Endothelial cell of umbilical vein (primary cell): ENCODE measurements around the gene TMEM51. TPM values are rescaled to one million over a fixed set of nuclear protein-coding genes. Genes with fewer than 3 reads are reported as not detected.

ENCODE experiments used
- BruUV-seq: library from RNA; stranded (reverse); fragments of 400-500 nt; replicated peaks from 2 replicates; lab custom pipeline; 2021; lab: Mats Ljungman, UMichigan
- CTCF ChIA-PET: fragments of 300-600, 350-600 bp; sonication (Branson Sonifier 250); formaldehyde crosslinking; loops from one replicate; lab custom pipeline; 2021; ENCODE audit warnings: antibody characterized with exemption, inconsistent platforms; lab: Charles Lee
- POLR2A ChIA-PET: fragments of 300-600, 350-600 bp; sonication (Branson Sonifier 250); formaldehyde crosslinking; loops from one replicate; lab custom pipeline; 2021; ENCODE audit warnings: antibody characterized with exemption, inconsistent platforms; lab: Charles Lee
- DNase-seq: peaks from one replicate; pipeline ENCODE4 v3.0.0-alpha.2; 2011; ENCODE audit warnings: low read depth, low spot score
- FAIRE-seq: peaks from 2 replicates; lab custom pipeline; 2011; peaks lifted over from hg19 to GRCh38; lab: Jason Lieb, UNC
- H2AFZ ChIP-seq: 2 replicates; pipeline ENCODE4 v1.6.0; 2012; ENCODE audit warnings: low read depth, low read length, control low read depth, inconsistent platforms
- H3K27ac ChIP-seq: 2 replicates; pipeline ENCODE4 v1.5.1; 2011; ENCODE audit warnings: low read depth, mild to moderate bottlenecking, control low read depth, low read length, moderate library complexity; ENCODE audit not compliant: insufficient read depth
- H3K27me3 ChIP-seq, 2 experiments: 2 replicates each; pipeline versions ENCODE4 v1.6.0 to v1.6.1; 2011; ENCODE audit warnings: low read length in 2 of 2, mixed read lengths in 1 of 2; ENCODE audit not compliant: control insufficient read depth in 2 of 2, insufficient read depth in 2 of 2
- H3K36me3 ChIP-seq, 2 experiments: 2 replicates in 1 of 2; 3 replicates in 1 of 2; pipeline ENCODE4 v1.5.1; 2011; ENCODE audit warnings: low read length in 2 of 2, mild to moderate bottlenecking in 1 of 2, moderate library complexity in 1 of 2; ENCODE audit not compliant: control insufficient read depth in 2 of 2, insufficient read depth in 2 of 2; ENCODE audit errors: extremely low read depth in 1 of 2
- H3K4me1 ChIP-seq: 3 replicates; pipeline ENCODE4 v1.5.1; 2011; ENCODE audit warnings: mild to moderate bottlenecking, low read length; ENCODE audit not compliant: control insufficient read depth, insufficient read depth; ENCODE audit errors: extremely low read depth
- H3K4me2 ChIP-seq: 2 replicates; pipeline ENCODE4 v1.6.1; 2011; ENCODE audit warnings: low read length, control low read depth, mixed read lengths; ENCODE audit not compliant: insufficient read depth
- H3K4me3 ChIP-seq, 3 experiments: fragments of 200-600 bp in 1 of 3; sonication (generic), shearing (Covaris generic) in 1 of 3; replicated peaks in 1 of 3; 2 replicates each; pipeline ENCODE4 v1.5.1; 2011 to 2016; ENCODE audit warnings: control low read depth in 3 of 3, low read length in 3 of 3, mild to moderate bottlenecking in 2 of 3, inconsistent platforms in 1 of 3, low read depth in 1 of 3, moderate library complexity in 1 of 3; ENCODE audit not compliant: insufficient read depth in 1 of 3
- H3K79me2 ChIP-seq: 2 replicates; pipeline ENCODE4 v1.6.0; 2012; ENCODE audit warnings: low read length, inconsistent platforms; ENCODE audit not compliant: control insufficient read depth, insufficient read depth
- H3K9ac ChIP-seq: replicated peaks from 2 replicates; pipeline ENCODE3; 2011; ENCODE audit warnings: low read length, control low read depth; ENCODE audit not compliant: insufficient read depth; ENCODE audit errors: extremely low read depth
- H3K9me1 ChIP-seq: replicated peaks from 3 replicates; pipeline ENCODE4 v1.6.0; 2011; ENCODE audit warnings: mild to moderate bottlenecking, low read length; ENCODE audit not compliant: control insufficient read depth, insufficient read depth; ENCODE audit errors: extremely low read depth
- H3K9me3 ChIP-seq: replicated peaks from 2 replicates; pipeline ENCODE4 v1.5.1; 2012; ENCODE audit warnings: low read length, inconsistent platforms; ENCODE audit not compliant: control insufficient read depth, insufficient read depth
- H4K20me1 ChIP-seq: replicated peaks from 2 replicates; pipeline ENCODE3; 2011; ENCODE audit warnings: mild to moderate bottlenecking, low read length; ENCODE audit not compliant: control insufficient read depth, insufficient read depth; ENCODE audit errors: extremely low read depth
- EZH2 ChIP-seq: IDR thresholded peaks from 2 replicates; pipeline ENCODE4 v1.6.1; 2012; ENCODE audit warnings: borderline replicate concordance, low read depth, mild to moderate bottlenecking, moderate library complexity, low read length, inconsistent platforms; ENCODE audit not compliant: severe bottlenecking
- FOS ChIP-seq: IDR thresholded peaks from 2 replicates; pipeline ENCODE4 v1.6.1; 2011; ENCODE audit warnings: mild to moderate bottlenecking, low read length, moderate library complexity, borderline replicate concordance; ENCODE audit not compliant: insufficient read depth
- GATA2 ChIP-seq: IDR thresholded peaks from 2 replicates; pipeline ENCODE4 v1.7.0; 2011; ENCODE audit warnings: low read depth, mild to moderate bottlenecking, moderate library complexity, mixed read lengths, low read length; ENCODE audit not compliant: insufficient read length, insufficient read depth
- JUN ChIP-seq: IDR thresholded peaks from 2 replicates; pipeline ENCODE4 v1.6.1; 2011; ENCODE audit warnings: borderline replicate concordance, low read depth; ENCODE audit not compliant: insufficient read length, insufficient read depth
- MYC ChIP-seq: IDR thresholded peaks from one replicate; pipeline ENCODE4 v1.6.1; 2011; ENCODE audit warnings: mild to moderate bottlenecking, low read depth, low read length
- POLR2A ChIP-seq: IDR thresholded peaks from 2 replicates; pipeline ENCODE4 v1.6.1; 2012; ENCODE audit warnings: low read depth, mild to moderate bottlenecking, control low read depth, low read length
- POLR2AphosphoS5 ChIP-seq: IDR thresholded peaks from 2 replicates; pipeline ENCODE4 v1.6.1; 2012; ENCODE audit warnings: low read depth, mild to moderate bottlenecking, control low read depth, low read length, moderate library complexity; ENCODE audit not compliant: insufficient read depth
- dilution Hi-C: fragments of 300-500 bp; cut with MboI; formaldehyde crosslinking; loops from one replicate; pipeline ENCODE4 v1.15.0; 2019; ENCODE audit warnings: low sequenced_read_pairs; ENCODE audit not compliant: extremely low pct_ligation_motif_present
- intact Hi-C: fragments of 100-400 bp; cut with micrococcal nuclease; formaldehyde crosslinking; loops from one replicate; pipeline ENCODE4 v1.10.0; 2022
- polyA plus RNA-seq, 4 experiments: library from polyadenylated mRNA; depleted of rRNA in 3 of 4; stranded (reverse) in 3 of 4; unstranded in 1 of 4; fragments of >200 nt; gene quantifications; 2 replicates each; pipeline versions ENCODE4 v1.2.1 to v1.2.3, GENCODE V29; 2011 to 2012; ENCODE audit warnings: missing spikeins in 1 of 4
- total RNA-seq: library from RNA; stranded (reverse); gene quantifications from 2 replicates; pipeline ENCODE4 v1.2.3, GENCODE V29; 2021
- TF ChIP-seq, protein P1 (sequence below), 2 donors: IDR thresholded peaks; 1 replicate in 1 of 2; 2 replicates in 1 of 2; pipeline ENCODE4 v1.5.1; 2011; ENCODE audit warnings: low read length in 2 of 2, mild to moderate bottlenecking in 2 of 2, moderate library complexity in 2 of 2, control low read depth in 1 of 2, inconsistent platforms in 1 of 2, low read depth in 1 of 2; ENCODE audit not compliant: insufficient read depth in 1 of 2; ENCODE audit errors: extremely low read depth in 1 of 2
- TF ChIP-seq, protein P2 (sequence below): IDR thresholded peaks from 2 replicates; pipeline ENCODE4 v1.6.1; 2011; ENCODE audit not compliant: insufficient read depth, insufficient read length

Gene TMEM51
- total and polyA plus RNA-seq, 2 donors (not counting 3 experiments of a cell fraction or from before 2014, with no cell fraction given): 13.7 to 13.9 TPM

DNA sequence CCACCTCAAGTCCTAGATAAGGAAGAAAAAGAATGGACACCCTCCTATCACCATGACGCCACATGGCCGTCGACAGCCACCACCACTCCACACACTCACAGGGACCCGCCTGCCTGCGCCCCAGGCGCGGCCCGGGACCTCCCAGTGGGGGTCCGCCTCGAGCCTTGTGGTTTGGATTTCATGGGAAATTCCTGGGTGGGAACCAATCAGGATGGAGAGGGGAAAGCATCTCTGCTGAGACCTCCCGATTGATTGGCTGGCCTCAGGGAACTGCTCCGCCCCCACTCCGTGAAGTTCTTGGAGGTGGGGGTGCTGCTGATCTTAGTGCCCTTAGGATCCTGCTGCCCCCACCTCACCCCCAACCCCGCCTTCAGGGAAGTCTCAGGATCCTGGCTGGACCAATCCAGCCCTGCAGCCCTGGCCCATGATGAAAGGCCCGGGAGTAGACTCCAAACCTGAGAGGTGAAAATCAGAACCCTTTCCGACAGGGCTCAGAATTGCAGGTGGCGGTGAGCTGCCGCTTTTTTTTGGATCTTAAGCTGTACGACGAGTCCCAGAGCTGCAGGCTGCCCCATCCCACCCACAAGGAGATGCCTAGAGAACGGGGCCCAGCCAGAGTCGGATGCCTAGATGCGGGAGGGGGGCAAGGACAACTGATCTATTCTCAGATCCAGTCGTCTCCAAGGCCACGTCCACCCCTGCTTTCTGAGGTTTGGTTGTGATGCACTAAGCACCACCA lies 29.0 kb upstream of the TMEM51 start:
- no peaks in the 10 kb centered on the region for H3K79me2 ChIP-seq
- dilution Hi-C loops (no loop called here), intact Hi-C loops (loop anchor here (5.0 kb wide), 1 partner anchor 308 kb away; no protein-coding TSS in a partner anchor)
- no peak overlapping the region for H3K9ac ChIP-seq
- H3K36me3 ChIP-seq: no peaks in the 10 kb centered on the region
- no peaks in the 10 kb centered on the region for H3K9me3 ChIP-seq
- TF ChIP-seq, protein P1, sequence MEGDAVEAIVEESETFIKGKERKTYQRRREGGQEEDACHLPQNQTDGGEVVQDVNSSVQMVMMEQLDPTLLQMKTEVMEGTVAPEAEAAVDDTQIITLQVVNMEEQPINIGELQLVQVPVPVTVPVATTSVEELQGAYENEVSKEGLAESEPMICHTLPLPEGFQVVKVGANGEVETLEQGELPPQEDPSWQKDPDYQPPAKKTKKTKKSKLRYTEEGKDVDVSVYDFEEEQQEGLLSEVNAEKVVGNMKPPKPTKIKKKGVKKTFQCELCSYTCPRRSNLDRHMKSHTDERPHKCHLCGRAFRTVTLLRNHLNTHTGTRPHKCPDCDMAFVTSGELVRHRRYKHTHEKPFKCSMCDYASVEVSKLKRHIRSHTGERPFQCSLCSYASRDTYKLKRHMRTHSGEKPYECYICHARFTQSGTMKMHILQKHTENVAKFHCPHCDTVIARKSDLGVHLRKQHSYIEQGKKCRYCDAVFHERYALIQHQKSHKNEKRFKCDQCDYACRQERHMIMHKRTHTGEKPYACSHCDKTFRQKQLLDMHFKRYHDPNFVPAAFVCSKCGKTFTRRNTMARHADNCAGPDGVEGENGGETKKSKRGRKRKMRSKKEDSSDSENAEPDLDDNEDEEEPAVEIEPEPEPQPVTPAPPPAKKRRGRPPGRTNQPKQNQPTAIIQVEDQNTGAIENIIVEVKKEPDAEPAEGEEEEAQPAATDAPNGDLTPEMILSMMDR (IDR thresholded peaks at IDR 0.05; ENCODE audit: extremely low read depth in 1 of 2, insufficient read depth in 1 of 2, low read depth in 1 of 2, low read length in 2 of 2): no peak
- TF ChIP-seq POLR2AphosphoS5: no peak
- no peak for TF ChIP-seq GATA2
- TF ChIP-seq FOS: no peak
- no peak for TF ChIP-seq EZH2
- no peak for TF ChIP-seq JUN
- TF ChIP-seq MYC: no peak
- TF ChIP-seq, protein P2, sequence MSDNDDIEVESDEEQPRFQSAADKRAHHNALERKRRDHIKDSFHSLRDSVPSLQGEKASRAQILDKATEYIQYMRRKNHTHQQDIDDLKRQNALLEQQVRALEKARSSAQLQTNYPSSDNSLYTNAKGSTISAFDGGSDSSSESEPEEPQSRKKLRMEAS: no peak
- no peak for TF ChIP-seq POLR2A
- FAIRE-seq (no peak), DNase-seq (no peak)
- no peak overlapping the region for H2AFZ ChIP-seq
- H3K4me1 ChIP-seq: no peaks in the 10 kb centered on the region
- no TSS peak for BruUV-seq
- H4K20me1 ChIP-seq: no peaks in the 10 kb centered on the region
- CTCF ChIA-PET: interaction anchor here (1.3 kb wide), 1 partner anchor 149 kb away, joined by 3 read pairs; no protein-coding TSS in a partner anchor
- H3K27me3 ChIP-seq: no peaks in the 10 kb centered on the region
- POLR2A ChIA-PET: no interaction called here
- no peak overlapping the region for H3K27ac ChIP-seq
- H3K4me2 ChIP-seq: no peak overlapping the region
- no peak overlapping the region for H3K4me3 ChIP-seq
- H3K9me1 ChIP-seq: no peaks in the 10 kb centered on the region
